ENCODE data around the gene PLXND1.

- TF ChIP-seq POLR2A (IDR thresholded peaks at IDR 0.05) (no peak), CTCF (IDR thresholded peaks at IDR 0.05) (no peak)
Observed at GRCh38 chr3:129565902-129566301, 40.6 kb downstream of the PLXND1 start.
